ENCODE results near the gene MAOB.

The MAOB gene

DNA sequence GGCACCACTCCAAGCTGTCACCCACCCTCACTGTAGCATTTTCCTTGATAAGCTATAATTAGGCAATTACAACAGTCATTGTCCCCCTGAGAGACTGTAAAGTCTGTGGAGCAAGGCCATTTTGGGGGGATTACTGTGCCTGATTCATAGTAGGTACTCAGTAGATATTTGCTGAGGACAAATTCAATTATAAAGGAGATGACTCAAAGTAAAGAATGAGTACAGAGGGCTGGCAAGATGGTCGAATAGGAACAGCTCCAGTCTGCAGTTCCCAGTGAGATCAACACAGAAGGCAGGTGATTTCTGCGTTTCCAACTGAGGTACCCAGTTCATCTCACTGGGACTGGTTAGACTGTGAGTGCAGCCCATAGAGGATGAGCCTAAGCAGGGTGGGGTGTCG is 42.0 kb downstream of the MAOB start:
- no peak overlapping the region for H3K4me3 ChIP-seq (ENCODE audit: low read depth, low read length)
- TF ChIP-seq CTCF (IDR thresholded peaks at IDR 0.05; ENCODE audit: low read depth, low read length) = no peak

GRCh38 chrX:43836435-43837184 is 45.6 kb downstream of the MAOB start:
- H3K4me3 ChIP-seq (ENCODE audit: low read depth, low read length) = no peak overlapping the region
- TF ChIP-seq CTCF (IDR thresholded peaks at IDR 0.05; ENCODE audit: low read depth, low read length) = peak; percentile 45; the same call in 1 of the 2 replicates

GRCh38 chrX:43835559-43835958 is 46.7 kb downstream of the MAOB start:
- no peak for TF ChIP-seq CTCF (IDR thresholded peaks at IDR 0.05; ENCODE audit: low read depth, low read length)

GRCh38 chrX:43827791-43828190 is 54.5 kb downstream of the MAOB start:
- H3K4me3 ChIP-seq (ENCODE audit: low read depth, low read length) = no peak overlapping the region
- TF ChIP-seq CTCF (IDR thresholded peaks at IDR 0.05; ENCODE audit: low read depth, low read length) = no peak

More at GRCh38 chrX:43835559-43835958, 46.7 kb downstream of the MAOB start:
- H3K4me3 ChIP-seq (ENCODE audit: low read depth, low read length) = no peak overlapping the region

- no peak overlapping the region for H3K4me3 ChIP-seq (ENCODE audit: low read depth, low read length)
- TF ChIP-seq CTCF (IDR thresholded peaks at IDR 0.05; ENCODE audit: low read depth, low read length) = no peak
Measured at GRCh38 chrX:43822014-43822413, 60.2 kb downstream of the MAOB start.

DNA sequence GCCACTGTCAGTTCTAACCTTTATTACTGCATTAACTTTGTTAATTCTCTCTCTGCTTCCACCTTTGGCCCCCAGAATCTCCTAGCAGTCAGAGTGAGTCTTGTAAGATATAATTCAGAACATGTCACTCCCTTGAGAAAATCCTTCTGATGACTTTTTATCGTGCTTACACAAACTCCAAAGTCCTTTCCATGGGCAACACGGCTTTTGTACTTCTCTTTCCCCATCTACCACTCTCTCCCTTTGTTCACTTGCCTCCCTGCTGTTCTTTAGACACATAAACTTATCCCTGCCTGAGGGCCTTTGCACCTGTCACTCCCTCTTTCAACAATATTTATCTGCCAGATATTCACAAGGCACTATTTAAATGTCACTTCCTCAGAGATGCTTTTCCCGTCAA is 64.8 kb downstream of the MAOB start:
- no peak overlapping the region for H3K4me3 ChIP-seq (ENCODE audit: low read depth, low read length)
- TF ChIP-seq CTCF (IDR thresholded peaks at IDR 0.05; ENCODE audit: low read depth, low read length) = no peak

DNA sequence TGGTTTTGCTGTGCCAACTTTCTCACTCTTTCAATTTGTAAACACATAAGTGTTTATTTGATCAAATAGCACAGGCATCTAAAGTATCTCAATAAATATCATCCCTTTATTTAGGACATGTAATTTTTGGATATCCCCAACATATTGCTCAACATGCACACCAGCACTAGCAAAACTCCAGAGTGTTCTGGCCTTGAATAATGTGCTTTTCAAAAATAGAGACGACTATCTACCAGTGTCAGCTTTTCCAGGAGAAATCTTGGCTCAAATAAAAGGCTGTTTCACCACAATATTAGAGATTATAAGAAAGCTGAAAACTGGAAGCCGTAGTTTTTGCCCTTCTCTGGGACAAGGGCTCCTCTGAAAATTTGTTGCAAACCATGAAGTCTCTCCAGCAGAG is 67.0 kb downstream of the MAOB start:
- TF ChIP-seq CTCF (IDR thresholded peaks at IDR 0.05; ENCODE audit: low read depth, low read length) = no peak

More for the DNA sequence above, 67.0 kb downstream of the MAOB start:
- no peak overlapping the region for H3K4me3 ChIP-seq (ENCODE audit: low read depth, low read length)
